Keratinocyte (primary cell): ENCODE measurements around the gene XG. TPM values are rescaled to one million over a fixed set of nuclear protein-coding genes. Genes with fewer than 3 reads are reported as not detected.
"Not testable (repeated sequence)": the region's sequence is repeated elsewhere in the genome, so short reads cannot be mapped to it uniquely, and the experiment has no call there.

Source experiments
- DNase-seq: peaks from one replicate; pipeline ENCODE4 v3.0.0-alpha.2; 2011; ENCODE audit warnings: low read depth, missing footprints, low spot score
- FAIRE-seq: peaks from 2 replicates; lab custom pipeline; 2011; peaks lifted over from hg19 to GRCh38; lab: Jason Lieb, UNC
- H2AFZ ChIP-seq: 2 replicates; pipeline ENCODE4 v1.6.0; 2012; ENCODE audit warnings: low read length, control low read depth, inconsistent platforms; ENCODE audit not compliant: control insufficient read depth
- H3K27ac ChIP-seq: 2 replicates; pipeline ENCODE4 v1.5.1; 2011; ENCODE audit warnings: low read length; ENCODE audit not compliant: control insufficient read depth, insufficient read depth
- H3K27me3 ChIP-seq: 3 replicates; pipeline ENCODE4 v1.6.0; 2011; ENCODE audit warnings: low read length; ENCODE audit not compliant: control insufficient read depth, insufficient read depth; ENCODE audit errors: extremely low read depth
- H3K36me3 ChIP-seq, 2 experiments: 2 replicates in 1 of 2; 3 replicates in 1 of 2; pipeline ENCODE4 v1.5.1; 2011; ENCODE audit warnings: low read length in 2 of 2, mild to moderate bottlenecking in 1 of 2; ENCODE audit not compliant: control insufficient read depth in 2 of 2, insufficient read depth in 2 of 2; ENCODE audit errors: extremely low read depth in 1 of 2
- H3K4me1 ChIP-seq: 3 replicates; pipeline ENCODE4 v1.5.1; 2011; ENCODE audit warnings: low read length; ENCODE audit not compliant: control insufficient read depth, insufficient read depth; ENCODE audit errors: extremely low read depth
- H3K4me2 ChIP-seq: 3 replicates; pipeline ENCODE4 v1.6.0; 2011; ENCODE audit warnings: low read depth, low read length; ENCODE audit not compliant: control insufficient read depth, insufficient read depth; ENCODE audit errors: extremely low read depth
- H3K4me3 ChIP-seq, 3 experiments: fragments of 200-600 bp in 1 of 3; sonication (generic) in 1 of 3; 2 replicates in 2 of 3; 3 replicates in 1 of 3; pipeline ENCODE4 v1.5.1; 2011 to 2016; ENCODE audit warnings: low read length in 3 of 3, mild to moderate bottlenecking in 3 of 3, control low read depth in 2 of 3, inconsistent platforms in 1 of 3, low read depth in 1 of 3, mixed read lengths in 1 of 3, mixed run types in 1 of 3, moderate library complexity in 1 of 3; ENCODE audit not compliant: control insufficient read depth in 2 of 3, insufficient read depth in 2 of 3; ENCODE audit errors: extremely low read depth in 1 of 3
- H3K79me2 ChIP-seq: 2 replicates; pipeline ENCODE4 v1.6.0; 2012; ENCODE audit warnings: low read length; ENCODE audit not compliant: control insufficient read depth, insufficient read depth
- H3K9ac ChIP-seq: 3 replicates; pipeline ENCODE4 v1.6.0; 2011; ENCODE audit warnings: low read length; ENCODE audit not compliant: control insufficient read depth, insufficient read depth; ENCODE audit errors: extremely low read depth
- H3K9me1 ChIP-seq: 3 replicates; pipeline ENCODE4 v1.6.0; 2011; ENCODE audit warnings: low read length; ENCODE audit not compliant: control insufficient read depth, insufficient read depth; ENCODE audit errors: extremely low read depth
- H3K9me3 ChIP-seq: 2 replicates; pipeline ENCODE4 v1.5.1; 2012; ENCODE audit warnings: low read depth, low read length; ENCODE audit not compliant: control insufficient read depth
- H4K20me1 ChIP-seq: 3 replicates; pipeline ENCODE4 v1.6.0; 2011; ENCODE audit warnings: low read length; ENCODE audit not compliant: control insufficient read depth, insufficient read depth; ENCODE audit errors: extremely low read depth
- EZH2 ChIP-seq: IDR thresholded peaks from one replicate; pipeline ENCODE4 v1.6.1; 2012; ENCODE audit warnings: inconsistent platforms, mild to moderate bottlenecking, low read length, moderate library complexity
- dilution Hi-C: fragments of 300-500 bp; cut with MboI; formaldehyde crosslinking; loops from one replicate; pipeline ENCODE4 v1.7.0; 2020; ENCODE audit warnings: low sequenced_read_pairs; ENCODE audit not compliant: extremely low pct_ligation_motif_present
- polyA plus RNA-seq, 5 experiments: library from polyadenylated mRNA; depleted of rRNA in 3 of 5; stranded (reverse) in 3 of 5; stranded (forward) in 1 of 5; unstranded in 1 of 5; fragments of >200 nt; gene quantifications; 1 replicate in 1 of 5; 2 replicates in 3 of 5; 3 replicates in 1 of 5; pipeline versions ENCODE4 v1.2.1 to v1.2.3, GENCODE V29; 2011 to 2012; ENCODE audit warnings: missing spikeins in 2 of 5, low read depth in 1 of 5, low replicate concordance in 1 of 5
- TF ChIP-seq, protein P1 (sequence below), 3 experiments: IDR thresholded peaks in 1 of 3; conservative IDR thresholded peaks in 1 of 3; optimal IDR thresholded peaks in 1 of 3; 2 replicates in 2 of 3; 3 replicates in 1 of 3; pipeline versions ENCODE3 to v1.5.1; 2011; ENCODE audit warnings: low read length in 3 of 3, mild to moderate bottlenecking in 3 of 3, moderate library complexity in 2 of 3, control low read depth in 1 of 3, inconsistent platforms in 1 of 3; ENCODE audit not compliant: insufficient read depth in 2 of 3; ENCODE audit errors: extremely low read depth in 1 of 3

Gene XG
- polyA plus RNA-seq, 1 donor (not counting 4 experiments of a cell fraction or from before 2014, with no cell fraction given) = 70.9 TPM

- Histone ChIP-seq H3K36me3 (peaks cover 2 to 7% of the 10 kb centered on the region in 2 experiments), H4K20me1 (no peaks in the 10 kb centered on the region), H3K4me3 (no peak overlapping the region), H3K4me1 (peaks cover 9% of the 10 kb centered on the region), H2AFZ (no peak overlapping the region), H3K9me1 (no peaks in the 10 kb centered on the region), H3K9me3 (no peaks in the 10 kb centered on the region), H3K9ac (no peak overlapping the region), H3K27ac (no peak overlapping the region), H3K4me2 (no peak overlapping the region), H3K27me3 (no peaks in the 10 kb centered on the region), H3K79me2 (peaks cover 18% of the 10 kb centered on the region)
- no peak for FAIRE-seq
- TF ChIP-seq EZH2 = no peak
- TF ChIP-seq, protein P1, sequence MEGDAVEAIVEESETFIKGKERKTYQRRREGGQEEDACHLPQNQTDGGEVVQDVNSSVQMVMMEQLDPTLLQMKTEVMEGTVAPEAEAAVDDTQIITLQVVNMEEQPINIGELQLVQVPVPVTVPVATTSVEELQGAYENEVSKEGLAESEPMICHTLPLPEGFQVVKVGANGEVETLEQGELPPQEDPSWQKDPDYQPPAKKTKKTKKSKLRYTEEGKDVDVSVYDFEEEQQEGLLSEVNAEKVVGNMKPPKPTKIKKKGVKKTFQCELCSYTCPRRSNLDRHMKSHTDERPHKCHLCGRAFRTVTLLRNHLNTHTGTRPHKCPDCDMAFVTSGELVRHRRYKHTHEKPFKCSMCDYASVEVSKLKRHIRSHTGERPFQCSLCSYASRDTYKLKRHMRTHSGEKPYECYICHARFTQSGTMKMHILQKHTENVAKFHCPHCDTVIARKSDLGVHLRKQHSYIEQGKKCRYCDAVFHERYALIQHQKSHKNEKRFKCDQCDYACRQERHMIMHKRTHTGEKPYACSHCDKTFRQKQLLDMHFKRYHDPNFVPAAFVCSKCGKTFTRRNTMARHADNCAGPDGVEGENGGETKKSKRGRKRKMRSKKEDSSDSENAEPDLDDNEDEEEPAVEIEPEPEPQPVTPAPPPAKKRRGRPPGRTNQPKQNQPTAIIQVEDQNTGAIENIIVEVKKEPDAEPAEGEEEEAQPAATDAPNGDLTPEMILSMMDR (optimal IDR thresholded peaks at IDR 0.05 in 1 of 3, IDR thresholded peaks at IDR 0.05 in 1 of 3, conservative IDR thresholded peaks at IDR 0.05 in 1 of 3; ENCODE audit: extremely low read depth in 1 of 3, insufficient read depth in 2 of 3, low read length in 3 of 3) = no peak
- DNase-seq = no peak
- dilution Hi-C loops = no loop called here
Measured at GRCh38 chrX:2767631-2768455, 16.0 kb downstream of the XG start.

DNA sequence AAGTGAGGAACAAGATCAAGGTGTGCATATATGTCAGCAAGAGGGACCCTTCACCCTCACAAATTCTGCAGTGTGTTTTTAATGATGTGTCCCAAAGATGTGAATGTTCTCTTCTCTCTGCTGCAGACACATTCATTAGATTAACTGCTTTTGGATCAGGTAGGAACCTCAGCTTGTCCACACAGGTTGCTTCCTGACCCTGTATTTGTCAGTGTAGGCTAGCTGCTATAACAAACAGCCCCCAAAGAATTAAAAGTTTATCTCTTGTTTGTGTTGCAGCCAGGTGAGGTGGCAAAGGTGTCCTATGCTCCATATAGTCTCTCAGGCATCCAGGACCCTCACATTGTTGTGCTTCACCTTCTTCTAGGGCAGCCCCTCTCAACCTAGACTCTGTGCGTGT lies 17.8 kb downstream of the XG start:
- no peak overlapping the region for H2AFZ ChIP-seq
- no peaks in the 10 kb centered on the region for H3K9me3 ChIP-seq
- no peak for TF ChIP-seq EZH2
- TF ChIP-seq, protein P1 (optimal IDR thresholded peaks at IDR 0.05 in 1 of 3, IDR thresholded peaks at IDR 0.05 in 1 of 3, conservative IDR thresholded peaks at IDR 0.05 in 1 of 3; ENCODE audit: extremely low read depth in 1 of 3, insufficient read depth in 2 of 3, low read length in 3 of 3) = no peak
- H4K20me1 ChIP-seq = no peaks in the 10 kb centered on the region
- H3K9me1 ChIP-seq = no peaks in the 10 kb centered on the region
- DNase-seq (no peak), FAIRE-seq (no peak)
- H3K36me3 ChIP-seq = peaks cover 7 to 9% of the 10 kb centered on the region in 2 experiments
- dilution Hi-C loops = no loop called here
- no peak overlapping the region for H3K9ac ChIP-seq
- peaks cover 9% of the 10 kb centered on the region for H3K4me1 ChIP-seq
- H3K4me2 ChIP-seq = no peak overlapping the region
- peaks cover 11% of the 10 kb centered on the region for H3K79me2 ChIP-seq
- no peak overlapping the region for H3K27ac ChIP-seq
- no peaks in the 10 kb centered on the region for H3K27me3 ChIP-seq
- no peak overlapping the region for H3K4me3 ChIP-seq

- H3K4me3 ChIP-seq, H4K20me1 ChIP-seq, H3K27me3 ChIP-seq, H3K36me3 ChIP-seq, H3K9ac ChIP-seq, H2AFZ ChIP-seq, H3K9me3 ChIP-seq, dilution Hi-C loops, DNase-seq, H3K4me1 ChIP-seq, H3K4me2 ChIP-seq, H3K9me1 ChIP-seq, H3K79me2 ChIP-seq, FAIRE-seq, H3K27ac ChIP-seq: not testable (repeated sequence)
Measured at GRCh38 chrX:2773166-2774055, 21.6 kb downstream of the XG start.
